ENCODE results near the gene IGF1R. TPM values are rescaled to one million over a fixed set of nuclear protein-coding genes. Genes with fewer than 3 reads are reported as not detected.

IGF1R gene
- total RNA-seq, 1 donor from 2014 or later = 23.5 TPM

- no peak overlapping the region for H3K9ac ChIP-seq
- H3K79me2 ChIP-seq (ENCODE audit: low read depth) = peaks cover 97% of the 10 kb centered on the region
- peak overlapping the region; percentile 67 for H3K27ac Mint-ChIP-seq
- no peaks in the 10 kb centered on the region for H3K9me3 Mint-ChIP-seq
- no peaks in the 10 kb centered on the region for H3K27me3 ChIP-seq
- peaks cover 4% of the 10 kb centered on the region for H3K27me3 Mint-ChIP-seq (ENCODE audit: insufficient read depth, low read depth)
- H3K27ac ChIP-seq = no peak overlapping the region
- peak; percentile 82 for DNase-seq (ENCODE audit: low spot score)
- H3K9me3 ChIP-seq (ENCODE audit: low read depth) = no peaks in the 10 kb centered on the region
- H3K4me1 Mint-ChIP-seq = peaks cover 67% of the 10 kb centered on the region
- H4K20me1 ChIP-seq (ENCODE audit: low read depth) = peaks cover 95% of the 10 kb centered on the region
- peak overlapping the region; percentile 89 for H3K4me2 ChIP-seq
- no peak overlapping the region for H2AFZ ChIP-seq (replicated peaks)
- peak overlapping the region; percentile 73 for H3K4me3 ChIP-seq
- peaks cover 35% of the 10 kb centered on the region for H3F3A ChIP-seq (ENCODE audit: low read depth)
- peaks cover 44% of the 10 kb centered on the region for H3K4me1 ChIP-seq
- H3K36me3 ChIP-seq = no peaks in the 10 kb centered on the region
- TF ChIP-seq EZH2 (IDR thresholded peaks at IDR 0.05) (no peak), EZH2phosphoT487 (IDR thresholded peaks at IDR 0.05) (no peak)
- TF ChIP-seq, protein P1, sequence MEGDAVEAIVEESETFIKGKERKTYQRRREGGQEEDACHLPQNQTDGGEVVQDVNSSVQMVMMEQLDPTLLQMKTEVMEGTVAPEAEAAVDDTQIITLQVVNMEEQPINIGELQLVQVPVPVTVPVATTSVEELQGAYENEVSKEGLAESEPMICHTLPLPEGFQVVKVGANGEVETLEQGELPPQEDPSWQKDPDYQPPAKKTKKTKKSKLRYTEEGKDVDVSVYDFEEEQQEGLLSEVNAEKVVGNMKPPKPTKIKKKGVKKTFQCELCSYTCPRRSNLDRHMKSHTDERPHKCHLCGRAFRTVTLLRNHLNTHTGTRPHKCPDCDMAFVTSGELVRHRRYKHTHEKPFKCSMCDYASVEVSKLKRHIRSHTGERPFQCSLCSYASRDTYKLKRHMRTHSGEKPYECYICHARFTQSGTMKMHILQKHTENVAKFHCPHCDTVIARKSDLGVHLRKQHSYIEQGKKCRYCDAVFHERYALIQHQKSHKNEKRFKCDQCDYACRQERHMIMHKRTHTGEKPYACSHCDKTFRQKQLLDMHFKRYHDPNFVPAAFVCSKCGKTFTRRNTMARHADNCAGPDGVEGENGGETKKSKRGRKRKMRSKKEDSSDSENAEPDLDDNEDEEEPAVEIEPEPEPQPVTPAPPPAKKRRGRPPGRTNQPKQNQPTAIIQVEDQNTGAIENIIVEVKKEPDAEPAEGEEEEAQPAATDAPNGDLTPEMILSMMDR (IDR thresholded peaks at IDR 0.05) = no peak
- no peaks in the 10 kb centered on the region for H3K36me3 Mint-ChIP-seq
- H3K4me3 Mint-ChIP-seq = peak overlapping the region; percentile 93
These were observed 204.8 kb downstream of the IGF1R start for GRCh38 chr15:98853161-98853560.

DNA sequence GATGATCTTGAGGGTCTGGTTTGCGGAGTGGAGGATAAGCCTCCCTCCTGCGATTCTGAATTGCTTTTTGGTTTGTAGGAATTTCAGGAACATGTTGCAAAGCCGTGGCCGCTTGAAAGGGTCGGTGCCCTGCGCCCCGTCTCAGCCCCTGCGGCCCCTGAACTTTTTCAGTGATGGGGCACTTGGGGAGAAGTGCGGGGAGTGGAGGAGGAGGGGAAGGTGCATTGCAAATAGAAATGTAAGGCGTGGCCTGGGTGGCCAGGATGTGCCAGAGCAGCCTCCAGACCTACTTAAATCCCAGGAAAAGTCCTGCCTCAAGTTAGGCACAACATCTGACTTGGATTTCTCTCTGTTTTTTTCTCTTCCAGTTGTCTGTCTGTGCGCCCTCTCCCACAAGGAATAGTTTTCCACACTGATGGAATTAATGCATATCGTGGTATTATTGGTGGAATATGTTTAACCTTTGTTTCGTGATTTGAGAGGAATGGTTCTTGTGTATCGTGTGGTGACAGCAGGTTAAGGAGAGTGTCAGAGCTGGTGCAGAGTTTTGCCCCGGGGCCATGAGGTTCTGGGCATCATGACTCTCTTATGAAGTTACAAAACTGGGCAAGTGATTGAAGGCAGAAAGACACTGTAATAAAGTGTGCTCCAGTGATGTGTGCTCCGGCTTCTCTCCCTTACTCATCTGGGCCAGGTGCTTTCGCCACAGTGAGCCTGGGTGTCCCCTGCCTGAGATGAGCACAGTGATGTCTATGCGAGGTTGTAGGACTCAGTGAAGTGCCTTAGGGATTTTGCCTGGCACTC, 205.5 kb downstream of the IGF1R start:
- no peaks in the 10 kb centered on the region for H3K9me3 Mint-ChIP-seq
- Histone ChIP-seq H3K9me3 (ENCODE audit: low read depth) (no peaks in the 10 kb centered on the region), H3F3A (ENCODE audit: low read depth) (peaks cover 35% of the 10 kb centered on the region), H3K79me2 (ENCODE audit: low read depth) (peaks cover 97% of the 10 kb centered on the region), H3K36me3 (no peaks in the 10 kb centered on the region), H2AFZ (replicated peaks) (no peak overlapping the region), H3K4me1 (peaks cover 50% of the 10 kb centered on the region), H3K4me2 (peak overlapping the region; percentile 89), H3K27ac (no peak overlapping the region), H3K27me3 (no peaks in the 10 kb centered on the region), H3K4me3 (peak overlapping the region; percentile 73), H3K9ac (no peak overlapping the region), H4K20me1 (ENCODE audit: low read depth) (peaks cover 95% of the 10 kb centered on the region)
- H3K4me3 Mint-ChIP-seq = peak overlapping the region; percentile 93
- peak overlapping the region; percentile 52 for H3K27ac Mint-ChIP-seq
- peaks cover 74% of the 10 kb centered on the region for H3K4me1 Mint-ChIP-seq
- H3K36me3 Mint-ChIP-seq = no peaks in the 10 kb centered on the region
- DNase-seq (ENCODE audit: low spot score) = peak; percentile 47
- TF ChIP-seq, protein P1 (IDR thresholded peaks at IDR 0.05) = no peak
- no peak for TF ChIP-seq EZH2 (IDR thresholded peaks at IDR 0.05)
- no peak for TF ChIP-seq EZH2phosphoT487 (IDR thresholded peaks at IDR 0.05)
- peaks cover 4% of the 10 kb centered on the region for H3K27me3 Mint-ChIP-seq (ENCODE audit: insufficient read depth, low read depth)

- TF ChIP-seq EZH2 (IDR thresholded peaks at IDR 0.05) (no peak), EZH2phosphoT487 (IDR thresholded peaks at IDR 0.05) (no peak)
- TF ChIP-seq, protein P1 (IDR thresholded peaks at IDR 0.05) = no peak
- H3K27me3 ChIP-seq = no peaks in the 10 kb centered on the region
- H3K9ac ChIP-seq = no peak overlapping the region
- no peaks in the 10 kb centered on the region for H3K36me3 Mint-ChIP-seq
- H2AFZ ChIP-seq (replicated peaks) = no peak overlapping the region
- H3K27me3 Mint-ChIP-seq (ENCODE audit: insufficient read depth, low read depth) = peaks cover 4% of the 10 kb centered on the region
- H3K36me3 ChIP-seq = no peaks in the 10 kb centered on the region
- no peak overlapping the region for H3K4me3 ChIP-seq
- no peaks in the 10 kb centered on the region for H3K9me3 Mint-ChIP-seq
- DNase-seq (ENCODE audit: low spot score) = no peak
- peaks cover 35% of the 10 kb centered on the region for H3F3A ChIP-seq (ENCODE audit: low read depth)
- no peaks in the 10 kb centered on the region for H3K9me3 ChIP-seq (ENCODE audit: low read depth)
- no peak overlapping the region for H3K27ac Mint-ChIP-seq
- peaks cover 97% of the 10 kb centered on the region for H3K79me2 ChIP-seq (ENCODE audit: low read depth)
- peak overlapping the region; percentile 93 for H3K4me3 Mint-ChIP-seq
- H3K27ac ChIP-seq = no peak overlapping the region
- H3K4me1 Mint-ChIP-seq = peaks cover 76% of the 10 kb centered on the region
- H3K4me2 ChIP-seq = no peak overlapping the region
- H3K4me1 ChIP-seq = peaks cover 54% of the 10 kb centered on the region
- H4K20me1 ChIP-seq (ENCODE audit: low read depth) = peaks cover 95% of the 10 kb centered on the region
These were observed 206.2 kb downstream of the IGF1R start for GRCh38 chr15:98854496-98854895.

Data from neural progenitor cell (in vitro differentiated cells).